SH-SY5Y (cell line): ENCODE data around the gene MLN.

Experiments used
- GATA2 ChIP-seq: IDR thresholded peaks from 2 replicates; pipeline ENCODE4 v1.6.1; 2011; ENCODE audit warnings: mild to moderate bottlenecking, low read depth, low read length
- GATA3 ChIP-seq: IDR thresholded peaks from 2 replicates; pipeline ENCODE4 v1.6.1; 2011; ENCODE audit warnings: low read depth, mild to moderate bottlenecking, low read length, moderate library complexity

The MLN gene

DNA sequence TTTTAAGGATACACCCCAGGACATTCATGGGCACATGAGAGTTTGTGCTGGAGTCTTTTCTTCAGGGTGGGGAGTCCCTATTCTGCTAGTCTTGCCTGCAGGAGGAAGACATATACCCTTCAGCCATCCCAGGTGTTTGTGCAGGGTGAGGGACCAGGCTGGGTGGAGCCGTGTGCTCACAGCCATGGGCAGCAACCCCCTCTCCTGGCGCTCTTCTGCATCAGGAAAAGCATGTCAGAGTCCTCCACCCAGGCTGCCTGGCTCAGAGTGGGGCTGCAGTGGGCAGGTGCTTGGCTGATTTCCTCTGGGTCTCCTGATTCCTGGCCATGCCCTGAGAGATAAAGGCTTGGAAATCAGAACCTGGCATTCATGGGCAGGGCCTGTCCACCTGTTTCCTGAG is 22.7 kb upstream of the MLN start:
- TF ChIP-seq GATA3 (no peak), GATA2 (no peak)

DNA sequence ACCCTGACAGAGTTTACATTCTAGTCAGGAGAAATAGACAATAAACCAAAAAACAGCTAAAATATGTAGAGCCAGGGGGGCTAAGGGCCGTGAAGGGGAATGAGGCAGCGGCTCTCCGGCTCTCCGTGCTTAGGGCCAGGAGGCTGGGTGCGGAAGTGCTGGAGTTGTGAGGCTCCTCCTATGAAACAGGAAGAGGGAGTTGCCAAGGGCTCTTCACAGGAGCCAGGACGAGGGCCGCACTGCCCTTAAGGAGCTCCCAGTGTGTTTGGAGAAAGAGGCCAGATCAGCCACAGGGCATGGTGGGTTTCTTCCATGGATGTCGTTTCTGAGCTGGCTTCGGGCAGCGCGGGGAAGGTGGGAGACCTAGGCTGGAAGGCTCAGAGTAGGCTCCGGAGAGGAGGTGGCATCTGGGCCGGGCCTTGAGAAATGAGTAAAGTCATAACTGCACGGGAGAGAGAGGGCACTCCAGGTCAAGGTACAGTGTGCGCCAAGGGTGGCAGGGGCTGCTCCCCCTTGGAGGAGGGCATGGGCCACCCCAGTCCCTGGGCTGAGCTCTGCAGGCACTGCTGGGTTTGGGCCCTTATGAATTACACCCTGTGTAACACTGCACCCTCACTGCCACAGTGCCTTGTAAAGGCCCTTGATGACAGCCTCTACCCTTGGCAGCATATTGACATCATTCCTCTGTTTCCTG is 20.8 kb upstream of the MLN start:
- TF ChIP-seq GATA2, result no peak
- TF ChIP-seq GATA3, result no peak

DNA sequence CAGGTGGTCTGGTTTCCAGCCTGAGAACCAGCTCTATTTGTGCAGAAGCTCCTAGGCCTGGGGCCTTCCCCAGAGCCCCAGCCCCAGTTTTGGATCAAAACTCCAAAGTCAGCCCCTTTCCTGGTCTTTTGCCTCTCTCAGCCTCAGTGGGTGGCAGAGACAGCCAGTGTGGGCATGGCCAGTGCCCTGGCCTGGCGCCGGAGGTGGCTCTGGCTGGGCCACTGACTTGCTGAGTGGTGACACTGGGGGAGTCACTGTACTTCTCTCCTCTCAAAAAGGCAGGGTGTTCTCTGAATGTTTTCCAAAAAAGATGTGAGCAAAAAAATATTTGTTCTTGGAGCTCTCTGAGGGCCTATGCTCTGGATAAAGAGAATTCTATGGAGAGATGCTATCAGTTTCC is 20.0 kb upstream of the MLN start:
- TF ChIP-seq GATA3, result no peak
- no peak for TF ChIP-seq GATA2

DNA sequence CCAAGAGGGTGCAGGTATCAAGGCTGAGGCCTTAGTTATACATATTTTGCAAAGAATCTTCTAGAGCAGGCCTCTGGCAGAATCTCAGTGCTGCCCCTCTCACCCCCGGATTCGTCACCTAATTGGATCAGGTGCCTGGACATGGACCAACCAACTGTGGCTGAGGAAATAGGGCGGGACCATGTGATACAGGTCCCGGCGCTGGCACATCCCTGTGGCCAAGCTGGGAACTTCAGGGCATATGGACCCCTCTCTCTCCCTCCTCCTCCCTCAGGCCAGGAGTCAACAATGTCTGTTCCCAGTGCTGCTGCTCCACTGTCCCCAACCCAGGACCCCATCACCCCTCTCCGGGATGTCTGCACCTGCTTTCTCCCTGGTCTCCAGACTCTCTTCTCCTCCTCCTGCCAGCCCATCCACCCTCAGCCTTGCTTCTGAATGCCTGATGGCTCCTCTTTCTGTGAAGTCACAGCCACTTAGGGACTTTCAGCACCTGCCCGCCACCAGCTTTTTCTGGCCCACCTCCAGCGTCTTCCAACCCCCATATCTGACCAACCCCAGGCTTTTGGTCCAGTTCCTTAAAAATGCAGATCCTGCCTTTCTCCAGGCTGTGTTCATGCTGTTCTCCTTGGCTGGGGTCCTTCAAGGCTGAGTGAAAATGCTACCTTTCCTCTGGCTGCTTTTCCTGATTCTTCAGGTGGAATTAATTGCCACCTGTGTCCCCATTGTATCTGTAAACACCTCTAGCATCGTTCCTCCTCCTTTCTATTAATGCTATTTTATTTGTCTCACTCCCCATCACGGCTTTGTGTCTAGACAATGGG is 19.0 kb upstream of the MLN start:
- TF ChIP-seq GATA2 (no peak), GATA3 (no peak)

DNA sequence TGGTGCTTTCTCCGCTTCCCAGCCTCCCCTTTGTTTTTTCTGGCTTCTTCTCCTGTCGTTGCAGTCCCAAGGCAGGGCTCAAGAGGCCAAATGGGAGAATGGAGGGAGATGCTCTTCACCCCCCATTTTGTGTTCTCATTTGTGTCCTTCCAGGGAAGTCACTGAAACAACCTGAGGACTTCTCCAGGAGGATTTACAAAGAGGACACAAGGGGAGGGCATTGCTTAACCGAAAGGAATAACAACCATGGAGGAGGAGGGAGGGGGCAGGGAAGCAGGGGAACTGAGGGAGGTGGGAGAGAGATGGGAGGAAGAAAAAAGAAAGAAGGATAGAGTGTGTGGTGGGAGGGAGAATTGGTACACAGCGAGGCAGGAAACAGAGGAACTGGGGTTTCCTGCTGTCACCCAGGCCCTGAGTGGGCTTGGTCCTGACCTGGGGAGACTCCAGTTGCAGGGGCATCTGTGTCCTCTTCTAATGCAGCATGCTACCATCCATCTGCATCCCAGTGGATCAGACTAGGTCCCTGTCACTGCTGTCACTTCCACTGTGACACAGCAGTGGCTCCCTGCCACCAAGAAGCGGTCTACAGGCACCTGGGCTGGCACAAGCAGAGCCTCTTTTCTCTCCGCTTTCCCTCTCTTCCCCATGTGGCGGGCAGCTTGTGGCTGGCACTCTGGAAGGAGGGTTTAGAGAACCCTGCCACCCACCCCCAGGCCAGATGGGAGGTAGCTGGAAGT is 17.1 kb upstream of the MLN start:
- TF ChIP-seq GATA2 (no peak), GATA3 (no peak)

DNA sequence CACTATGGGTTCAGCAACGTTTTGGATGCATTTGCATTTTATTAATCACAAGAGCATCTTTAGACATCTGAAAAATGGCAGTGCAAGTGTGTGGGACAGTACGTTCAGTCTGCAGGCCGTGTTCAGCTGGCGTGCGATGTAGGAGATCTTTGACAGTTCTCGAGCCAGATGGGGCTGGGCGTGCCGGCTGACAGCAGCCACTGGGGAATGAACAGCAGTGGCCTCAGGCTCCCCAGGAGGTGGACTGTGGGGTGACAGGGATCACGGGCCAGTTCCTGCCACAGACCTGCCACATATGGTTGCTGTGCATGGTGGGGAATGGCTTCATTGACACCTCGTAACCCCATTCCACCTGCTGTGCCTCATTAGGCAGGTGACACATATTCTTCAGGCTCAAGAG is 16.4 kb upstream of the MLN start:
- TF ChIP-seq GATA2, result no peak
- TF ChIP-seq GATA3, result no peak

DNA sequence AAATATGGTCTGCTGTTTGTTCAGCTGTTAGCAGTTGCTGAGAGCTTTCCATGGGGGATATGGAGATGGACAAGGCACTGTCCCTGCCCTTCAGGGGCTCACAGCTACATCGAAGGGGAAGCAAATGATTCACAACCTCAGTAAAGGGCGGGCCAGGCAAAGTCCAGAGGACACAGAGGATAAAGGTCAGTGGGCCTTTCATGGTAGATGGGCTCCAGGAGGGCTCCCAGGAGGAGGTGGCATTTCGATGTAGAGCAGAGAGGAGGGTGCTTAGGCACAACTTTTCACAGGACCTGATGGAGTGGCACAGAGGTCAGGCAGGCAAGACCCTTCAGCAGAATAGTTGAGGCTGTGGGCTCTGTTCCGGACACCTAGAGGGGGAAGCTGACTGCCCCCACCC is 15.2 kb upstream of the MLN start:
- TF ChIP-seq GATA2 (no peak), GATA3 (no peak)

DNA sequence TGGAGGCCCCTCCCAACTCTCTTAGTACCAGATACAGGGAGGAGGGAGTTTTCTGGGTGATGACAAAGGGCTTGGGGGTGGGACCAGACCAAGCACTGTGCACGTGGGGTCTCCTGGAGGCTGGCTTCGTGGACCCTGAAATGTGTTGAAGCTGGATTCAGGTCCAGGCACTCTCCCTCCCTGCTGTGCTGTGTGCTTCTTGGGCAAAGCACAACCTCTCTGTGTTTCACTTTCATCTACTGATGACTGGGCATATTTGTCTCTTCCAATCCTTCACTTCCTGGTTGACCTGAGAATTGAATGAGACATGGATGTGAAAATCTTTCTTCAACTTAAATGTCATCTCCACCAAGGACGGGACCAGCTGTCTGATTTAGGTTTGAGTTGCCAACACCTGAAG is 14.5 kb upstream of the MLN start:
- no peak for TF ChIP-seq GATA2
- TF ChIP-seq GATA3, result no peak

DNA sequence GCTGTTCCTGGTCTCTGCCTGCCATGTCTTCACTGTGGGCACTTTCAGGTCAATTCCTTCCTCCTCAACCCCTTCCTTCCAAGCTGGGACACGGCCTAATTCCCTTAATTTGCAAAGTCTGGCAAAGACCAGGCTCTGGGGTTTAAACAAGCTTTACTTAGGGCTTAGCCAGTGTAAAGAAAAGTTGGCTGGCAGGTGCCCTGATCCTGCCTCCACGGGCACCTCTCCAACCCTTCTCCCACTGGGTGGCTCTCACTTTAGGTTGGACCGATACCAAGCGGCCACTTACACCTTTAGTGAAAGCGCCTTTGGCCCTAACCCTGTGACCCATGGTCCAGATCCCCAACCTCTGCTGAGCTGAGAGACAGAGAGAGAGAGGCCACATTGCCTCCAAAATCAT is 13.7 kb upstream of the MLN start:
- TF ChIP-seq GATA2, result no peak
- TF ChIP-seq GATA3, result no peak

DNA sequence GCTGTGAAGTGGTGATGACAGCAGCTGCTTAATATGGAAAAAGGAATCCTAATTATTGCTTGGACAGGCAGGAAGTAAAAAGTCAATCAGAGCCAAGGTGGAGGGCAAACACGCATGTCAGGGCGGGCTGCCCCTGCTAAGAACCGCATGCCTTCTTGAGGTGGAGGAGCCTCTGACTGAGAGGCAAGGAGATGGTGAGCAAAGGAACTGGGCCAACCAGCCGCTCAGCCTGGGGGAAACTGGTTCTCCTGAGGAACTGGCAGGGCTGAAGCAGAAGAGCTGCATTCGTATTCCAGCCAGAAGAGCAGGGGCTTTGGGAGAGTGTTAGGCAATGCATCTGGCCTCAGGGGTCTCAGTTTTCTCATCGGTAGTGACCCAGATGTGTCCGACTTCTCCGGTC is 13.1 kb upstream of the MLN start:
- TF ChIP-seq GATA2, result no peak
- no peak for TF ChIP-seq GATA3

DNA sequence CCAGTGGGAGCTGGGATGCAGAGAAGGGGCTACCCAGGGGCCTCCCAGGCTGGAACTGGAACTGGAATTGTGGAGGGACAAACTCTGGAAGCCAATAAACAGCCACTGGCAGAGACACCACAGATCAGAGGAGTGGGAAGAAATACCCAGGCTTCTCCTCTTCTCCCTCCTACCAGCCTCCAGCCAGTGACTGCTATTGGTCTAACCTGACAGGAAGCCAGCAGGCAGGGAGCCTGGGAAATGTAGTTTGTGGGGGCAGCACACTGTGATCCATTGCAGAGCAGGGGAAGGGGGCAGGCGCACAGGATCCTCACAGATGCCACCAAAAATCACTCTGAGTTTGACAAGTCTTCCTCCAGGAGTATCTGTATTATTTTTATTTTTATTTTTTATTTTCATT is 12.1 kb upstream of the MLN start:
- TF ChIP-seq GATA3 (no peak), GATA2 (no peak)

DNA sequence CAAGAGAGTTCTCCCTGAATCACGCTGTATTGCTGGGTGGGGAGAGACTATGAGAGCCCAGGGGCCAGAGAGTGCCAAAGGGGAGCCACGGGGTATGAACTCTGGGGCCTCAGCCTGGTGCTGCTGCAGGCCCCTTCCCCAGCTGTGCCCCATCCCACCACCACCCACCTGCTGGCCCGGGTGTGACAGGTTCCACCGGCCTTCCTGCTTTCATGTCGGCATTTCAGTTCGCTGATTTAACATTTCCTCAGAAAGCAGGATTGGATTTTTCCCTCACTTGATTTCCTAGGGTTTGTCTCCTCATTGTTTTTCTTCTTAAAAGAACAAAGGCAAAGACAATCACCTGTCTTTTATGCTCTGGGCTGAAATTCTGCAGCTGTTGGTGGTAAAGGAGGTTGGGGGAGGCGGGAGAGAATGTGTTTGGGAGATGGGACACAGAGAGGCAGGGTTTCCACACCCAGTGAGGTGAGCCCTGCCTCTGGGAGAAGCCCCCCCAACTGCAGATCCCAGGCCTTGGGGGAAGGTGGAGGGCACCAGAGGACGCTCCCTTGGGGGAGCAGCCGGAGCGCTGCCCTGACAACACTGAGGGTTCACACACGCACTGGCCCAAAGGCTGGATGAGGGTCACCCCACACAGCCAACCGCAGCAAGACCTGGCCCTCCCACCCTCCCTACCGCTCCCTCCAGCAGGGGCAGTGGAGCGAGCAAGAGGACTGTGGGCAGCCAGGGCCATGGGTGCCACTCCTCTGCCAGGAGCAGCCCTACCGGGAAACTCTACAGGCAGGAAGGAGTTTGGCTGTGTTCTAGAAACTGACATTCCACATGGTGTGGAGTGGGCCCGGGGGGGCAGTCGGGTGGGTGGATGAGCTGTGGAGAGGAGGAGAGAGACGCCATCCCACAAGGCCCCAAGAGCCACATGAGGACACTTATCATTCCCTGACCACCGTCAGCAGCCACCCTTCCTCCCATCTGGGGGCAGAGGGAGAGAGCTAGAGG is 10.5 kb upstream of the MLN start:
- TF ChIP-seq GATA2 (no peak), GATA3 (no peak)

DNA sequence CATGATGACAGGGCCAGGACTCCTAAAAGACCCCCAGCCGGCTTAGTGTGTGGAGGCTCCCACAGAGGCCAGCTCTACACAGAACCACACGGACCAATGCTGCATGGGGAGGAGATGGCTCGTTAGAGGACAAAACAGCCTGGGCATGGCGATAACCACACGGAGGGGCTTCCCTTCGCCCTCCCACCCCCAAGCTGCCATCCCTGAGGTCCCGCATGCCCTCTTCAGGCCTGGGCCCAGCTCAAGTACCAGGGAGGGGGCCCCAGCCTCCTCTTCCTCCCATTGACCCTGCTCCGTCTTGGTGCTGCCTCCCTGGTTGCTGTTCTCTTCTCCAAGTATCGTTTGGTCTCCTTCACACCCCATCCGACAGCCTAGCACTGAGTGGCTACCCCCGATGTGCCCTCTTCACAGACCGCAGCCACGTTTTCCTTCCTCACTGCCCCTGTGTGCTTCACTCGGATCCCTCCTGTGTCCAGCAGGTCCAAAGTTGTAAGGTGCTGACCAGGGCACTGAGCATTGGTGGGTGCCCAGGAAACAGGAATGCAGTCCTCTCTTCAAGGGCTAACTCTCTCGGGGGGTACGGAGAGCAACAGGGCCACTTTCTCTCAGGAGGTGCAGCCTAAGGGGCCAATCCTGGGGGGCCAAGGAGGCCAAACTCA is 9.6 kb upstream of the MLN start:
- TF ChIP-seq GATA2 (no peak), GATA3 (no peak)

DNA sequence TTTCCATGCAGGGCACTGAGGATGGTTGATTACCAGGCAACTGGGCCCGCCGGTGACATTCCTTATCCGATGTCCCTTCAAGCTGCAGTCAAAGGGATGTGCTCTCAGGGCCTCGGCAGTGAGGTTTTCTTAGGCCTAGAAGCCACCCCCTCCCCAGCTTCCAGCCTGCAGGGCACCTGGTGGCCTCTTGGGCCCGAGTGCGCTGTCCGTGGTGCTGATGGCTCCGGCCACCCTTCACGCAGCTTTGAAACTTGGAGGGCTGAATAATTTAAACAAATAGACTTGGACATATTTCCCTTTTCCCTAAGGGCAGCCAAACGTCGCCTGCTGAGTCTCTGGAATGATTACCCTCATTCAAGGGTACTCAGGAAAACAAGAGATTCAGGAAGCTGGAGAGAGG is 8.9 kb upstream of the MLN start:
- TF ChIP-seq GATA3, result no peak
- no peak for TF ChIP-seq GATA2
